GM23248 (cell line): ENCODE measurements around the gene AQP7.
"Not testable (repeated sequence)": the region's sequence is repeated elsewhere in the genome, so short reads cannot be mapped to it uniquely, and the experiment has no call there.

Source experiments
- EZH2 ChIP-seq: fragments of 200-600 bp; sonication (generic); IDR thresholded peaks from 2 replicates; pipeline ENCODE4 v1.6.1; 2018; ENCODE audit warnings: antibody characterized with exemption, mild to moderate bottlenecking; ENCODE audit not compliant: insufficient read depth, poor library complexity, severe bottlenecking
- EZH2phosphoT487 ChIP-seq: fragments of 200-600 bp; sonication (generic); IDR thresholded peaks from 2 replicates; pipeline ENCODE4 v1.6.1; 2018; ENCODE audit warnings: antibody characterized with exemption, moderate library complexity, mild to moderate bottlenecking, low read depth; ENCODE audit not compliant: insufficient read depth

DNA sequence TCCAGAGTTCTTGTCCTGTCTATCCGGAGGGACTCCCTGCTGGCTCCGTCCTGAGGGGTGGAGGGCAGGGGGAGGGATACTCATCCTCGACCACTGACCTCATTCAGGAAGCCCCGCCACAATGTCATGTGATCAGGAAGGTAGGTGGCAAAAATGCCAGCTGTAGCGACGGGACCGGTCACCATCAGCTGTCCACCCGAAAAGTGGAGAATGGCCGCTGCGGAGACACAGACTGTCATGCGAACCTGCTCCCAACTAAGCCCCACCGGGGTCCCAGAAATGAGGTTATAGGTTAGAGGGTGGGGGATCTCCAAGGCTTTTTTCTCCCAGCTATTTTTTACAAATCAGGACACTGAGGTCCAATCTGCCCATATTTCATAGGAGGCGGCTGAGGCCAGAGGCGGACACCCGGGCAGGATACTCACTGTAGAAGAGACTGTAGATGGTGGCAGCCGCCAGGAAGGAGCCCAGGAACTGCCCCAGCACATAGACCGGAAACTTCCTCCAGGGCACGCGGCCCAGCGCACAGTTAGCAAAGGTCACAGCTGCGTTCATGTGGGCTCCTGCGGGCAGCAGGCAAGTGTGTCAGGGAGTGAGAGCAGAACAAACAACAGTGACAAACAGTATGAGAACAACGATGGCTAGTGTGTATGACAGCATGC lies 16.3 kb downstream of the AQP7 start:
- not testable (repeated sequence) for TF ChIP-seq EZH2, EZH2phosphoT487
